GM23338 (cell line): ENCODE data around the gene ADORA2A.

ENCODE experiments used
- POLR2AphosphoS5 ChIP-seq: IDR thresholded peaks from 2 replicates; pipeline ENCODE4 v1.6.1; 2016; ENCODE audit warnings: antibody characterized with exemption, low read depth
- TF ChIP-seq, protein P1 (sequence below), 2 experiments: fragments of 200-600 bp in 1 of 2; sonication (generic) in 1 of 2; conservative IDR thresholded peaks; 2 replicates each; pipeline versions ENCODE4 v1.5.1 to v1.6.1; 2016 to 2017; ENCODE audit warnings: antibody characterized with exemption in 2 of 2, low read depth in 2 of 2, mild to moderate bottlenecking in 2 of 2, moderate library complexity in 1 of 2

- TF ChIP-seq, protein P1, sequence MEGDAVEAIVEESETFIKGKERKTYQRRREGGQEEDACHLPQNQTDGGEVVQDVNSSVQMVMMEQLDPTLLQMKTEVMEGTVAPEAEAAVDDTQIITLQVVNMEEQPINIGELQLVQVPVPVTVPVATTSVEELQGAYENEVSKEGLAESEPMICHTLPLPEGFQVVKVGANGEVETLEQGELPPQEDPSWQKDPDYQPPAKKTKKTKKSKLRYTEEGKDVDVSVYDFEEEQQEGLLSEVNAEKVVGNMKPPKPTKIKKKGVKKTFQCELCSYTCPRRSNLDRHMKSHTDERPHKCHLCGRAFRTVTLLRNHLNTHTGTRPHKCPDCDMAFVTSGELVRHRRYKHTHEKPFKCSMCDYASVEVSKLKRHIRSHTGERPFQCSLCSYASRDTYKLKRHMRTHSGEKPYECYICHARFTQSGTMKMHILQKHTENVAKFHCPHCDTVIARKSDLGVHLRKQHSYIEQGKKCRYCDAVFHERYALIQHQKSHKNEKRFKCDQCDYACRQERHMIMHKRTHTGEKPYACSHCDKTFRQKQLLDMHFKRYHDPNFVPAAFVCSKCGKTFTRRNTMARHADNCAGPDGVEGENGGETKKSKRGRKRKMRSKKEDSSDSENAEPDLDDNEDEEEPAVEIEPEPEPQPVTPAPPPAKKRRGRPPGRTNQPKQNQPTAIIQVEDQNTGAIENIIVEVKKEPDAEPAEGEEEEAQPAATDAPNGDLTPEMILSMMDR (conservative IDR thresholded peaks at IDR 0.05; ENCODE audit: low read depth in 2 of 2): no peak
- no peak for TF ChIP-seq POLR2AphosphoS5
These were observed 17.1 kb upstream of the ADORA2A start for GRCh38 chr22:24410110-24410856.
